ENCODE results near the gene SLC66A2. TPM values are rescaled to one million over a fixed set of nuclear protein-coding genes. Genes with fewer than 3 reads are reported as not detected.

SLC66A2 gene
- total RNA-seq, 1 donor from 2014 or later: 35.1 TPM

DNA sequence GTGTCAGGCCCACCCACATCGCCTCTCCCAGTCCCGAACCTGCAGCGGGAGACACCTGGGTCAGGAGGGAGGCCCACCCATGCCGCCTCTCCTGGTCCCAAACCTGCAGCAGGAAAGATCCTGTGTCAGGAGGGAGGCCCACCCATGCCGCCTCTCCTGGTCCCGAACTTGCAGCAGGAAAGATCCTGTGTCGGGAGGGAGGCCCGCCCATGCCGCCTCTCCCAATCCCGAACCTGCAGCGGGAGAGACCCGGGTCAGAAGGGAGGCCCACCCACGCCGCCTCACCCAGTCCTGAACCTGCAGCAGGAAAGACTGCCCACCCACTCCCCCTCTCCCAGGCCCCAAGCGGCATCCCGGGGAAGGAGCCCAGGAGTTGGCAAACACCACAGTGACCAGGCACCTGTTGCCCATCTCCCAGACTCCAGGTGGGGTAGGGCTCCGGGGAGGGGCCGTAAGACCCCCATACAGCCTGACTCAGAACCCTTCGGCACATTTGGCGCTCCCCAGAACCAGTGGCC, 7.8 kb downstream of the SLC66A2 start:
- Mint-ChIP-seq H3K4me3 (ENCODE audit: unreplicated experiment) (no peak overlapping the region), H3K36me3 (ENCODE audit: unreplicated experiment) (peaks cover 24% of the 10 kb centered on the region), H3K27me3 (ENCODE audit: unreplicated experiment) (no peaks in the 10 kb centered on the region), H3K27ac (ENCODE audit: unreplicated experiment) (no peak overlapping the region), H3K4me1 (ENCODE audit: unreplicated experiment) (peaks cover 41% of the 10 kb centered on the region), H3K9me3 (ENCODE audit: unreplicated experiment) (peaks cover 4% of the 10 kb centered on the region)
- TF ChIP-seq, protein P1, sequence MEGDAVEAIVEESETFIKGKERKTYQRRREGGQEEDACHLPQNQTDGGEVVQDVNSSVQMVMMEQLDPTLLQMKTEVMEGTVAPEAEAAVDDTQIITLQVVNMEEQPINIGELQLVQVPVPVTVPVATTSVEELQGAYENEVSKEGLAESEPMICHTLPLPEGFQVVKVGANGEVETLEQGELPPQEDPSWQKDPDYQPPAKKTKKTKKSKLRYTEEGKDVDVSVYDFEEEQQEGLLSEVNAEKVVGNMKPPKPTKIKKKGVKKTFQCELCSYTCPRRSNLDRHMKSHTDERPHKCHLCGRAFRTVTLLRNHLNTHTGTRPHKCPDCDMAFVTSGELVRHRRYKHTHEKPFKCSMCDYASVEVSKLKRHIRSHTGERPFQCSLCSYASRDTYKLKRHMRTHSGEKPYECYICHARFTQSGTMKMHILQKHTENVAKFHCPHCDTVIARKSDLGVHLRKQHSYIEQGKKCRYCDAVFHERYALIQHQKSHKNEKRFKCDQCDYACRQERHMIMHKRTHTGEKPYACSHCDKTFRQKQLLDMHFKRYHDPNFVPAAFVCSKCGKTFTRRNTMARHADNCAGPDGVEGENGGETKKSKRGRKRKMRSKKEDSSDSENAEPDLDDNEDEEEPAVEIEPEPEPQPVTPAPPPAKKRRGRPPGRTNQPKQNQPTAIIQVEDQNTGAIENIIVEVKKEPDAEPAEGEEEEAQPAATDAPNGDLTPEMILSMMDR (IDR thresholded peaks at IDR 0.05): no peak
- no peak for DNase-seq (ENCODE audit: extremely low spot score, unreplicated experiment)

DNA sequence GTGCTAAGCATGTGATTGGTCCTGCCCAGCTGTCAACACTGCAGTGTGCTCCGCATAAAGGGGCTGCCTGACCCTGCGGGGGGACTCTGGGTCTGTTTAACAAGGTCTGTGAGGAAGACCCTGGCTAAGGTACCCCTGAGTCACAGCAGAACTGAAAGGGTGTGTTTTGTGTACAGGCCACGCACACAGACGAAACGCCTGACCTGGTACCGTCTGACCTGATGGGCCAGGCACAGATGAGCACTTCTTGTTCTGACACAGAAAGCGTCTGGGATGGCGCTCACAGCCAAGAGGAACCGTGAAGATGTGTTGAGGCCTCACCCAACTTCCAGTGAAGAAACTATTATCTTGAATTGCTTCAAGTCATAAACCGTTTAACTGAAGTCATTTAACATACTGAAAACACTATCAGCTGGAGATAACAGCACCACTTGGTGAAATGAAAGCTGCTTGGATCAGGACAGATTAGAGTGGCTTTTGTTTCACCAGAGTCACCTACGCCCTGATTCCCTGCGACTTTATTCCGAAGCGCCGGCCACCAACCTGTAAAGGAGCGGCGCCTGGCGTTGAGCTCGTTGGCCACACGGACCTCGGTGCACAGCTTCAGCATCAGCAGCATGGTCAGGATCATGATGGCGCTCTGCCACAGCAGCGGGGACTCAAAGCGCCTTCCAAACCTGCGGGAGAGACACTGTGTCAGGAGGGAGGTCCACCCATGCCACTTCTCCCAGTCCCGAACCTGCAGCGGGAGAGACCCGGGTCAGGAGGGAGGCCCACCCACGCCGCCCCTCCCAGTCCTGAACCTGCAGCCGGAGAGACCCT, 8.5 kb downstream of the SLC66A2 start:
- no peak overlapping the region for H3K4me3 Mint-ChIP-seq (ENCODE audit: unreplicated experiment)
- H3K36me3 Mint-ChIP-seq (ENCODE audit: unreplicated experiment): peaks cover 26% of the 10 kb centered on the region
- DNase-seq (ENCODE audit: extremely low spot score, unreplicated experiment): no peak
- H3K27me3 Mint-ChIP-seq (ENCODE audit: unreplicated experiment): no peaks in the 10 kb centered on the region
- no peak overlapping the region for H3K27ac Mint-ChIP-seq (ENCODE audit: unreplicated experiment)
- peaks cover 41% of the 10 kb centered on the region for H3K4me1 Mint-ChIP-seq (ENCODE audit: unreplicated experiment)
- TF ChIP-seq, protein P1 (IDR thresholded peaks at IDR 0.05): no peak
- peaks cover 4% of the 10 kb centered on the region for H3K9me3 Mint-ChIP-seq (ENCODE audit: unreplicated experiment)

- Mint-ChIP-seq H3K27ac (ENCODE audit: unreplicated experiment) (no peak overlapping the region), H3K4me1 (ENCODE audit: unreplicated experiment) (peaks cover 41% of the 10 kb centered on the region), H3K27me3 (ENCODE audit: unreplicated experiment) (no peaks in the 10 kb centered on the region), H3K4me3 (ENCODE audit: unreplicated experiment) (no peak overlapping the region), H3K9me3 (ENCODE audit: unreplicated experiment) (peaks cover 4% of the 10 kb centered on the region), H3K36me3 (ENCODE audit: unreplicated experiment) (peaks cover 33% of the 10 kb centered on the region)
- TF ChIP-seq, protein P1 (IDR thresholded peaks at IDR 0.05): no peak
- DNase-seq (ENCODE audit: extremely low spot score, unreplicated experiment): no peak
Measured at GRCh38 chr18:79942211-79942610, 9.2 kb downstream of the SLC66A2 start.

DNA sequence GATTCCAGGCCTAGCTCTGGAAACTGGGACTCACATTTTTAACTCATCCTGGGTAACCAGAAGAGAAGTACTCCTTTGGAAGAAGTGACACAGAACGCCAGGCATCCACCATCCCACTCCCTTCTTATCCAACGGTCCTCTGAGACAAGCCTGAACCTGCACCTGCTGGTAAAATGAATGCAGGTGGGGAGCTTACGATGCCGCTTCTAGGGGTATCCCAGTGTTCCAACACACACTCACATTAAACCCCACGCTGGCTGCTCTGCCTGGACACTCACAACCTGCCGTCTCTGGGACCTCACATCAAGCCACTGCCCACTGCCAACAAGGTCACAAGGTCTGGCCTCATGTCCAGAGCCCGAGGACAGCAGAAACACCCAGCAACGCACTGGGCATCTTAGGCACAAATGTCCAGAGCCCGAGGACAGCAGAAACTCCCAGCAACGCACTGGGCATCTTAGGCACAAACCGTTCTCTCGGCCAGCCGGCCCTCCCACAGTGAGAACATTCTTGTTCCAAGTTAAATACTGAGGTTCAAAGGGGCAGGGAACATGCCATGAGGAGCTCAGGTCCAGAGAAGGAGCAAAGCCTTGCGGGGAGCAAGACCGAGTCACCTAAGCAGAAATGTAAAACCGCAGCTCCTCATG, 9.9 kb downstream of the SLC66A2 start:
- Mint-ChIP-seq H3K9me3 (ENCODE audit: unreplicated experiment) (peaks cover 4% of the 10 kb centered on the region), H3K27me3 (ENCODE audit: unreplicated experiment) (no peaks in the 10 kb centered on the region), H3K27ac (ENCODE audit: unreplicated experiment) (no peak overlapping the region), H3K4me1 (ENCODE audit: unreplicated experiment) (peaks cover 38% of the 10 kb centered on the region), H3K36me3 (ENCODE audit: unreplicated experiment) (peaks cover 36% of the 10 kb centered on the region), H3K4me3 (ENCODE audit: unreplicated experiment) (no peak overlapping the region)
- no peak for DNase-seq (ENCODE audit: extremely low spot score, unreplicated experiment)
- TF ChIP-seq, protein P1 (IDR thresholded peaks at IDR 0.05): no peak
